ENCODE results near the gene DNAH14.

DNA sequence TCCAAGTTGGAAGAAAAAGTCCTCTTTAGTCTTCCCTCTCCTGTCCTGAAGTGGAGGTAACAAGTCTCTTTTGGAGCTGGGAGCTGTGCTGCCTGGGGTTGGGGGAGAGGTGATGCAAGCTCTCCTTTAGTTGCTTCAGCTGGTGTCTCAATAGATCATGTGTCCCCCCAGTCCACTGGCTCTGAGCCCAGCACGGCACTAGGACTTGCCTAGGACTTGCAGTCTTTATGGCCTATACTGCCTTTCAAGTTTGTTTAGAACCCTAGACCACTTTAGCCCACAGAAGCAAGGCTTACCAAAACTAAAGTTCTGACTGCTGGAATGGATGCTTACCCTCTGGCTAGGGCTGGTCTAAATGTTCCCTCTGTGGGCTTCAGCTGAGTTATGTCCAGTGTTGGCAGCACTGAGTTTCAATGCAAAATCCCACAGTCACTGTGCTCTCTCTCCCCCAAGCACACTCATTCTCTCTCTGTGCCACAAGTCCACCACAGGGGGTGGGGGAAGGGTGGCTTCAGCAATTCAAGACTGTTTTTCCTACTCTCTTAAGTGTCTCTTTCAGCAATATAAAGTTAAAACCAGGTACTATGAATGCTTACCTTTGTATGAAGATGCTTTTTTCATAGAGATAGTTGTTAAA lies 185.0 kb downstream of the DNAH14 start:
- TF ChIP-seq, protein P1, sequence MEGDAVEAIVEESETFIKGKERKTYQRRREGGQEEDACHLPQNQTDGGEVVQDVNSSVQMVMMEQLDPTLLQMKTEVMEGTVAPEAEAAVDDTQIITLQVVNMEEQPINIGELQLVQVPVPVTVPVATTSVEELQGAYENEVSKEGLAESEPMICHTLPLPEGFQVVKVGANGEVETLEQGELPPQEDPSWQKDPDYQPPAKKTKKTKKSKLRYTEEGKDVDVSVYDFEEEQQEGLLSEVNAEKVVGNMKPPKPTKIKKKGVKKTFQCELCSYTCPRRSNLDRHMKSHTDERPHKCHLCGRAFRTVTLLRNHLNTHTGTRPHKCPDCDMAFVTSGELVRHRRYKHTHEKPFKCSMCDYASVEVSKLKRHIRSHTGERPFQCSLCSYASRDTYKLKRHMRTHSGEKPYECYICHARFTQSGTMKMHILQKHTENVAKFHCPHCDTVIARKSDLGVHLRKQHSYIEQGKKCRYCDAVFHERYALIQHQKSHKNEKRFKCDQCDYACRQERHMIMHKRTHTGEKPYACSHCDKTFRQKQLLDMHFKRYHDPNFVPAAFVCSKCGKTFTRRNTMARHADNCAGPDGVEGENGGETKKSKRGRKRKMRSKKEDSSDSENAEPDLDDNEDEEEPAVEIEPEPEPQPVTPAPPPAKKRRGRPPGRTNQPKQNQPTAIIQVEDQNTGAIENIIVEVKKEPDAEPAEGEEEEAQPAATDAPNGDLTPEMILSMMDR (IDR thresholded peaks at IDR 0.05), result no peak
- no peak for TF ChIP-seq EZH2 (IDR thresholded peaks at IDR 0.05; ENCODE audit: borderline replicate concordance, insufficient read depth, low read depth, low read length, poor library complexity, severe bottlenecking)

Measured in B cell (primary cell).